ENCODE results near the gene TRIO. TPM values are rescaled to one million over a fixed set of nuclear protein-coding genes. Genes with fewer than 3 reads are reported as not detected.

Gene TRIO
- total and polyA plus RNA-seq, 10 of the 15 experiments (the other 5 are each of a cell fraction or from before 2014, with no cell fraction given) = 5.1 to 96.4 (median 44.6) TPM

GRCh38 chr5:14144586-14145434 is 1.7 kb downstream of the TRIO start (continued):
- TF ChIP-seq, protein P1, sequence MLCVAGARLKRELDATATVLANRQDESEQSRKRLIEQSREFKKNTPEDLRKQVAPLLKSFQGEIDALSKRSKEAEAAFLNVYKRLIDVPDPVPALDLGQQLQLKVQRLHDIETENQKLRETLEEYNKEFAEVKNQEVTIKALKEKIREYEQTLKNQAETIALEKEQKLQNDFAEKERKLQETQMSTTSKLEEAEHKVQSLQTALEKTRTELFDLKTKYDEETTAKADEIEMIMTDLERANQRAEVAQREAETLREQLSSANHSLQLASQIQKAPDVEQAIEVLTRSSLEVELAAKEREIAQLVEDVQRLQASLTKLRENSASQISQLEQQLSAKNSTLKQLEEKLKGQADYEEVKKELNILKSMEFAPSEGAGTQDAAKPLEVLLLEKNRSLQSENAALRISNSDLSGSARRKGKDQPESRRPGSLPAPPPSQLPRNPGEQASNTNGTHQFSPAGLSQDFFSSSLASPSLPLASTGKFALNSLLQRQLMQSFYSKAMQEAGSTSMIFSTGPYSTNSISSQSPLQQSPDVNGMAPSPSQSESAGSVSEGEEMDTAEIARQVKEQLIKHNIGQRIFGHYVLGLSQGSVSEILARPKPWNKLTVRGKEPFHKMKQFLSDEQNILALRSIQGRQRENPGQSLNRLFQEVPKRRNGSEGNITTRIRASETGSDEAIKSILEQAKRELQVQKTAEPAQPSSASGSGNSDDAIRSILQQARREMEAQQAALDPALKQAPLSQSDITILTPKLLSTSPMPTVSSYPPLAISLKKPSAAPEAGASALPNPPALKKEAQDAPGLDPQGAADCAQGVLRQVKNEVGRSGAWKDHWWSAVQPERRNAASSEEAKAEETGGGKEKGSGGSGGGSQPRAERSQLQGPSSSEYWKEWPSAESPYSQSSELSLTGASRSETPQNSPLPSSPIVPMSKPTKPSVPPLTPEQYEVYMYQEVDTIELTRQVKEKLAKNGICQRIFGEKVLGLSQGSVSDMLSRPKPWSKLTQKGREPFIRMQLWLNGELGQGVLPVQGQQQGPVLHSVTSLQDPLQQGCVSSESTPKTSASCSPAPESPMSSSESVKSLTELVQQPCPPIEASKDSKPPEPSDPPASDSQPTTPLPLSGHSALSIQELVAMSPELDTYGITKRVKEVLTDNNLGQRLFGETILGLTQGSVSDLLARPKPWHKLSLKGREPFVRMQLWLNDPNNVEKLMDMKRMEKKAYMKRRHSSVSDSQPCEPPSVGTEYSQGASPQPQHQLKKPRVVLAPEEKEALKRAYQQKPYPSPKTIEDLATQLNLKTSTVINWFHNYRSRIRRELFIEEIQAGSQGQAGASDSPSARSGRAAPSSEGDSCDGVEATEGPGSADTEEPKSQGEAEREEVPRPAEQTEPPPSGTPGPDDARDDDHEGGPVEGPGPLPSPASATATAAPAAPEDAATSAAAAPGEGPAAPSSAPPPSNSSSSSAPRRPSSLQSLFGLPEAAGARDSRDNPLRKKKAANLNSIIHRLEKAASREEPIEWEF (IDR thresholded peaks at IDR 0.05; ENCODE audit: insufficient replicate concordance, low read depth, low read length) = no peak
- TF ChIP-seq NFYA (IDR thresholded peaks at IDR 0.05; ENCODE audit: borderline replicate concordance, low read depth, low read length) (no peak; the same call in 1 of the 2 replicates), JUND (IDR thresholded peaks at IDR 0.05; ENCODE audit: low read depth, low read length) (no peak), HDGF (IDR thresholded peaks at IDR 0.05) (no peak), ESRRA (IDR thresholded peaks at IDR 0.05; ENCODE audit: low read length) (no peak), TBL1XR1 (IDR thresholded peaks at IDR 0.05; ENCODE audit: low read depth, low read length) (no peak; the same call in 1 of the 2 replicates), MYC (IDR thresholded peaks at IDR 0.05; ENCODE audit: insufficient read depth, insufficient read length, insufficient replicate concordance, low read length, severe bottlenecking) (no peak), ATF3 (IDR thresholded peaks at IDR 0.05; ENCODE audit: borderline replicate concordance, extremely low read depth, low read depth, low read length) (no peak)
- TF ChIP-seq, protein P2, sequence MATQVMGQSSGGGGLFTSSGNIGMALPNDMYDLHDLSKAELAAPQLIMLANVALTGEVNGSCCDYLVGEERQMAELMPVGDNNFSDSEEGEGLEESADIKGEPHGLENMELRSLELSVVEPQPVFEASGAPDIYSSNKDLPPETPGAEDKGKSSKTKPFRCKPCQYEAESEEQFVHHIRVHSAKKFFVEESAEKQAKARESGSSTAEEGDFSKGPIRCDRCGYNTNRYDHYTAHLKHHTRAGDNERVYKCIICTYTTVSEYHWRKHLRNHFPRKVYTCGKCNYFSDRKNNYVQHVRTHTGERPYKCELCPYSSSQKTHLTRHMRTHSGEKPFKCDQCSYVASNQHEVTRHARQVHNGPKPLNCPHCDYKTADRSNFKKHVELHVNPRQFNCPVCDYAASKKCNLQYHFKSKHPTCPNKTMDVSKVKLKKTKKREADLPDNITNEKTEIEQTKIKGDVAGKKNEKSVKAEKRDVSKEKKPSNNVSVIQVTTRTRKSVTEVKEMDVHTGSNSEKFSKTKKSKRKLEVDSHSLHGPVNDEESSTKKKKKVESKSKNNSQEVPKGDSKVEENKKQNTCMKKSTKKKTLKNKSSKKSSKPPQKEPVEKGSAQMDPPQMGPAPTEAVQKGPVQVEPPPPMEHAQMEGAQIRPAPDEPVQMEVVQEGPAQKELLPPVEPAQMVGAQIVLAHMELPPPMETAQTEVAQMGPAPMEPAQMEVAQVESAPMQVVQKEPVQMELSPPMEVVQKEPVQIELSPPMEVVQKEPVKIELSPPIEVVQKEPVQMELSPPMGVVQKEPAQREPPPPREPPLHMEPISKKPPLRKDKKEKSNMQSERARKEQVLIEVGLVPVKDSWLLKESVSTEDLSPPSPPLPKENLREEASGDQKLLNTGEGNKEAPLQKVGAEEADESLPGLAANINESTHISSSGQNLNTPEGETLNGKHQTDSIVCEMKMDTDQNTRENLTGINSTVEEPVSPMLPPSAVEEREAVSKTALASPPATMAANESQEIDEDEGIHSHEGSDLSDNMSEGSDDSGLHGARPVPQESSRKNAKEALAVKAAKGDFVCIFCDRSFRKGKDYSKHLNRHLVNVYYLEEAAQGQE (IDR thresholded peaks at IDR 0.05; ENCODE audit: low read depth, low read length) = no peak
- TF ChIP-seq, protein P3, sequence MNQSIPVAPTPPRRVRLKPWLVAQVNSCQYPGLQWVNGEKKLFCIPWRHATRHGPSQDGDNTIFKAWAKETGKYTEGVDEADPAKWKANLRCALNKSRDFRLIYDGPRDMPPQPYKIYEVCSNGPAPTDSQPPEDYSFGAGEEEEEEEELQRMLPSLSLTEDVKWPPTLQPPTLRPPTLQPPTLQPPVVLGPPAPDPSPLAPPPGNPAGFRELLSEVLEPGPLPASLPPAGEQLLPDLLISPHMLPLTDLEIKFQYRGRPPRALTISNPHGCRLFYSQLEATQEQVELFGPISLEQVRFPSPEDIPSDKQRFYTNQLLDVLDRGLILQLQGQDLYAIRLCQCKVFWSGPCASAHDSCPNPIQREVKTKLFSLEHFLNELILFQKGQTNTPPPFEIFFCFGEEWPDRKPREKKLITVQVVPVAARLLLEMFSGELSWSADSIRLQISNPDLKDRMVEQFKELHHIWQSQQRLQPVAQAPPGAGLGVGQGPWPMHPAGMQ (IDR thresholded peaks at IDR 0.05; ENCODE audit: borderline replicate concordance) = no peak
- TF ChIP-seq, protein P4, sequence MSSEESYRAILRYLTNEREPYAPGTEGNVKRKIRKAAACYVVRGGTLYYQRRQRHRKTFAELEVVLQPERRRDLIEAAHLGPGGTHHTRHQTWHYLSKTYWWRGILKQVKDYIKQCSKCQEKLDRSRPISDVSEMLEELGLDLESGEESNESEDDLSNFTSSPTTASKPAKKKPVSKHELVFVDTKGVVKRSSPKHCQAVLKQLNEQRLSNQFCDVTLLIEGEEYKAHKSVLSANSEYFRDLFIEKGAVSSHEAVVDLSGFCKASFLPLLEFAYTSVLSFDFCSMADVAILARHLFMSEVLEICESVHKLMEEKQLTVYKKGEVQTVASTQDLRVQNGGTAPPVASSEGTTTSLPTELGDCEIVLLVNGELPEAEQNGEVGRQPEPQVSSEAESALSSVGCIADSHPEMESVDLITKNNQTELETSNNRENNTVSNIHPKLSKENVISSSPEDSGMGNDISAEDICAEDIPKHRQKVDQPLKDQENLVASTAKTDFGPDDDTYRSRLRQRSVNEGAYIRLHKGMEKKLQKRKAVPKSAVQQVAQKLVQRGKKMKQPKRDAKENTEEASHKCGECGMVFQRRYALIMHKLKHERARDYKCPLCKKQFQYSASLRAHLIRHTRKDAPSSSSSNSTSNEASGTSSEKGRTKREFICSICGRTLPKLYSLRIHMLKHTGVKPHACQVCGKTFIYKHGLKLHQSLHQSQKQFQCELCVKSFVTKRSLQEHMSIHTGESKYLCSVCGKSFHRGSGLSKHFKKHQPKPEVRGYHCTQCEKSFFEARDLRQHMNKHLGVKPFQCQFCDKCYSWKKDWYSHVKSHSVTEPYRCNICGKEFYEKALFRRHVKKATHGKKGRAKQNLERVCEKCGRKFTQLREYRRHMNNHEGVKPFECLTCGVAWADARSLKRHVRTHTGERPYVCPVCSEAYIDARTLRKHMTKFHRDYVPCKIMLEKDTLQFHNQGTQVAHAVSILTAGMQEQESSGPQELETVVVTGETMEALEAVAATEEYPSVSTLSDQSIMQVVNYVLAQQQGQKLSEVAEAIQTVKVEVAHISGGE (CRISPR knock-in tag; IDR thresholded peaks at IDR 0.05) = no peak
